Measurements from ENCODE around the gene KEAP1.
A peak's percentile ranks its signal among the peaks of the same experiment; 100 is the strongest.

KEAP1 gene

GRCh38 chr19:10450853-10451609, 52.1 kb downstream of the KEAP1 start:
- DNase-seq (ENCODE audit: low read depth, low spot score) = peak; percentile 52
- no peak overlapping the region for H3K4me3 ChIP-seq (ENCODE audit: low read length)

GRCh38 chr19:10450191-10450852, 52.8 kb downstream of the KEAP1 start:
- H3K36me3 ChIP-seq (ENCODE audit: control insufficient read depth, insufficient read depth, low read length) = no peaks in the 10 kb centered on the region
- no peaks in the 10 kb centered on the region for H3K27me3 ChIP-seq (ENCODE audit: control insufficient read depth, insufficient read depth, low read length)
- no peaks in the 10 kb centered on the region; the same call in 1 of the 2 replicates for H3K4me1 ChIP-seq (ENCODE audit: control insufficient read depth, insufficient read depth, low read length)
- H3K9me3 ChIP-seq (ENCODE audit: control insufficient read depth, insufficient read depth, low read length) = no peaks in the 10 kb centered on the region
- no peak for DNase-seq (ENCODE audit: low read depth, low spot score)
- H3K4me3 ChIP-seq (ENCODE audit: low read length) = no peak overlapping the region
- WGBS (ENCODE audit: insufficient coverage, insufficient read length) = no CpG with 5 or more reads among the region's 14 CpGs
- H3K27ac ChIP-seq (ENCODE audit: low read length) = no peak overlapping the region

More at GRCh38 chr19:10450853-10451609, 52.1 kb downstream of the KEAP1 start:
- H3K9me3 ChIP-seq (ENCODE audit: control insufficient read depth, insufficient read depth, low read length) = no peaks in the 10 kb centered on the region
- H3K27me3 ChIP-seq (ENCODE audit: control insufficient read depth, insufficient read depth, low read length) = no peaks in the 10 kb centered on the region
- H3K36me3 ChIP-seq (ENCODE audit: control insufficient read depth, insufficient read depth, low read length) = no peaks in the 10 kb centered on the region
- H3K27ac ChIP-seq (ENCODE audit: low read length) = no peak overlapping the region
- no peaks in the 10 kb centered on the region; the same call in 1 of the 2 replicates for H3K4me1 ChIP-seq (ENCODE audit: control insufficient read depth, insufficient read depth, low read length)
- no CpG with 5 or more reads among the region's 25 CpGs for WGBS (ENCODE audit: insufficient coverage, insufficient read length)

- Histone ChIP-seq H3K9me3 (ENCODE audit: control insufficient read depth, insufficient read depth, low read length) (no peaks in the 10 kb centered on the region), H3K4me3 (ENCODE audit: low read length) (no peak overlapping the region), H3K27ac (ENCODE audit: low read length) (no peak overlapping the region), H3K4me1 (ENCODE audit: control insufficient read depth, insufficient read depth, low read length) (no peaks in the 10 kb centered on the region; the same call in 1 of the 2 replicates), H3K36me3 (ENCODE audit: control insufficient read depth, insufficient read depth, low read length) (no peaks in the 10 kb centered on the region), H3K27me3 (ENCODE audit: control insufficient read depth, insufficient read depth, low read length) (no peaks in the 10 kb centered on the region)
- no CpG with 5 or more reads among the region's 7 CpGs for WGBS (ENCODE audit: insufficient coverage, insufficient read length)
- no peak for DNase-seq (ENCODE audit: low read depth, low spot score)
Measured at GRCh38 chr19:10449037-10449436, 54.1 kb downstream of the KEAP1 start.

- DNase-seq (ENCODE audit: low read depth, low spot score) = no peak
- H3K4me1 ChIP-seq (ENCODE audit: control insufficient read depth, insufficient read depth, low read length) = no peaks in the 10 kb centered on the region
- no peaks in the 10 kb centered on the region for H3K36me3 ChIP-seq (ENCODE audit: control insufficient read depth, insufficient read depth, low read length)
- no peaks in the 10 kb centered on the region for H3K27me3 ChIP-seq (ENCODE audit: control insufficient read depth, insufficient read depth, low read length)
- H3K27ac ChIP-seq (ENCODE audit: low read length) = no peak overlapping the region
- no peaks in the 10 kb centered on the region for H3K9me3 ChIP-seq (ENCODE audit: control insufficient read depth, insufficient read depth, low read length)
- WGBS (ENCODE audit: insufficient coverage, insufficient read length) = no CpG with 5 or more reads among the region's 3 CpGs
- H3K4me3 ChIP-seq (ENCODE audit: low read length) = no peak overlapping the region
Measured at GRCh38 chr19:10442698-10443097, 60.5 kb downstream of the KEAP1 start.

- WGBS (ENCODE audit: insufficient coverage, insufficient read length) = no CpG with 5 or more reads among the region's 5 CpGs
- H3K36me3 ChIP-seq (ENCODE audit: control insufficient read depth, insufficient read depth, low read length) = no peaks in the 10 kb centered on the region
- no peaks in the 10 kb centered on the region for H3K27me3 ChIP-seq (ENCODE audit: control insufficient read depth, insufficient read depth, low read length)
- no peaks in the 10 kb centered on the region for H3K9me3 ChIP-seq (ENCODE audit: control insufficient read depth, insufficient read depth, low read length)
- H3K27ac ChIP-seq (ENCODE audit: low read length) = no peak overlapping the region
- no peak overlapping the region for H3K4me3 ChIP-seq (ENCODE audit: low read length)
- no peak for DNase-seq (ENCODE audit: low read depth, low spot score)
- no peaks in the 10 kb centered on the region for H3K4me1 ChIP-seq (ENCODE audit: control insufficient read depth, insufficient read depth, low read length)
Measured at GRCh38 chr19:10439588-10439987, 63.6 kb downstream of the KEAP1 start.

Data from iPS DF 6.9 (cell line).